H1 (cell line): ENCODE data around the gene ANKRD7.

Source experiments
- CTCF ChIP-seq, 3 experiments: IDR thresholded peaks; 1 replicate in 2 of 3; 2 replicates in 1 of 3; pipeline versions ENCODE4 v1.5.1 to v1.6.1; 2011; ENCODE audit warnings: low read length in 3 of 3, mild to moderate bottlenecking in 3 of 3, inconsistent platforms in 2 of 3, low read depth in 1 of 3, moderate library complexity in 1 of 3; ENCODE audit not compliant: insufficient read depth in 1 of 3; ENCODE audit errors: control extremely low read depth in 1 of 3
- EP300 ChIP-seq, 2 experiments: IDR thresholded peaks; 1 replicate in 1 of 2; 2 replicates in 1 of 2; pipeline ENCODE4 v1.6.1; 2011 to 2012; ENCODE audit warnings: low read depth in 2 of 2, low read length in 2 of 2, mild to moderate bottlenecking in 2 of 2, borderline replicate concordance in 1 of 2, inconsistent platforms in 1 of 2, moderate library complexity in 1 of 2
- POLR2A ChIP-seq, 2 experiments: IDR thresholded peaks; 1 replicate in 1 of 2; 2 replicates in 1 of 2; pipeline ENCODE4 v1.6.1; 2011; ENCODE audit warnings: low read depth in 2 of 2, low read length in 2 of 2, mild to moderate bottlenecking in 2 of 2; ENCODE audit errors: control extremely low read depth in 1 of 2
- POLR2AphosphoS5 ChIP-seq: IDR thresholded peaks from 2 replicates; pipeline ENCODE4 v1.6.1; 2011; ENCODE audit warnings: low read depth, low read length
- SP1 ChIP-seq: IDR thresholded peaks from 2 replicates; pipeline ENCODE4 v1.6.1; 2011; ENCODE audit warnings: low read depth, low read length
- SUZ12 ChIP-seq: fragments of 200-600 bp; sonication (generic); IDR thresholded peaks from 2 replicates; pipeline ENCODE4 v1.6.1; 2012; ENCODE audit warnings: mild to moderate bottlenecking, inconsistent platforms, low read length, moderate library complexity, mixed read lengths
- TF ChIP-seq, protein P1 (sequence below): IDR thresholded peaks from 2 replicates; pipeline ENCODE4 v1.6.1; 2011; ENCODE audit warnings: low read length, improper control_type of control experiment

DNA sequence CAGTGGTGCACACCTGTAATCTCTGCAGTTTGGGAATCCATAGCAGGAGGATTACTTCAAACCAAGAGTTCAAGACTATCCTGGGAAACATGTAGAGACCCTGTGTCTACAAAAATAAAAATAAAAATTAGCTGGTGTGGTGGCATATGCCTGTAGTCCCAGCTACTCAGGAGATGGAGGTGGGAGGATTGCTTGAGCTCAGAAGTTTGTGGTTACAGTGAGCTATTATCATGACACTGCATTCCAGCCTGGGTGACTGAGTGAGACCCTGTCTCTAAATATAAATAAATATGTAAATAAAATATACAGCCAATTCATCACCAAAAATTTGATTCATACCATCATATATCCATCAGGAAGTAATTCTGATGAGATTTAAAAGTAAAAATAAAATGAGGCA, 60.9 kb downstream of the ANKRD7 start:
- no peak for TF ChIP-seq SUZ12
- TF ChIP-seq CTCF (IDR thresholded peaks at IDR 0.05; ENCODE audit: control extremely low read depth in 1 of 3, insufficient read depth in 1 of 3, low read depth in 1 of 3, low read length in 3 of 3), result no peak
- TF ChIP-seq SP1, result no peak
- no peak for TF ChIP-seq EP300 (IDR thresholded peaks at IDR 0.05; ENCODE audit: borderline replicate concordance in 1 of 2, low read depth in 2 of 2, low read length in 2 of 2)
- TF ChIP-seq, protein P1, sequence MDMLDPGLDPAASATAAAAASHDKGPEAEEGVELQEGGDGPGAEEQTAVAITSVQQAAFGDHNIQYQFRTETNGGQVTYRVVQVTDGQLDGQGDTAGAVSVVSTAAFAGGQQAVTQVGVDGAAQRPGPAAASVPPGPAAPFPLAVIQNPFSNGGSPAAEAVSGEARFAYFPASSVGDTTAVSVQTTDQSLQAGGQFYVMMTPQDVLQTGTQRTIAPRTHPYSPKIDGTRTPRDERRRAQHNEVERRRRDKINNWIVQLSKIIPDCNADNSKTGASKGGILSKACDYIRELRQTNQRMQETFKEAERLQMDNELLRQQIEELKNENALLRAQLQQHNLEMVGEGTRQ, result no peak
- no peak for TF ChIP-seq POLR2AphosphoS5
- TF ChIP-seq POLR2A (IDR thresholded peaks at IDR 0.05; ENCODE audit: control extremely low read depth in 1 of 2, low read depth in 2 of 2, low read length in 2 of 2), result no peak
